ENCODE data around the gene SMIM12. TPM values are rescaled to one million over a fixed set of nuclear protein-coding genes. Genes with fewer than 3 reads are reported as not detected.

The SMIM12 gene
- total and polyA plus RNA-seq, 3 donors from 2014 or later: 25.8 to 52.3 (median 27.1) TPM

GRCh38 chr1:34843392-34844251, 15.9 kb downstream of the SMIM12 start:
- Histone ChIP-seq H3K4me1 (peaks cover 19% of the 10 kb centered on the region), H3K4me3 (no peak overlapping the region), H3K36me3 (ENCODE audit: low read depth, missing control alignments) (no peaks in the 10 kb centered on the region), H3K9me3 (no peaks in the 10 kb centered on the region), H3K27me3 (no peaks in the 10 kb centered on the region), H3K27ac (no peak overlapping the region)
- 49 to 53% methylated on average over 14 of the region's 14 CpGs for WGBS, 2 donors
- TF ChIP-seq POLR2A (IDR thresholded peaks at IDR 0.05): no peak
- no peak for DNase-seq
- intact Hi-C loops (cut with DNase I; ENCODE audit: low total_unique reads): no loop called here

- no peaks in the 10 kb centered on the region for H3K9me3 ChIP-seq
- DNase-seq: no peak
- no peaks in the 10 kb centered on the region for H3K36me3 ChIP-seq (ENCODE audit: low read depth, missing control alignments)
- H3K27me3 ChIP-seq: no peaks in the 10 kb centered on the region
- no peak overlapping the region for H3K27ac ChIP-seq
- H3K4me1 ChIP-seq: peaks cover 19% of the 10 kb centered on the region
- 86 to 93% methylated on average over 4 of the region's 4 CpGs for WGBS, 2 donors
- H3K4me3 ChIP-seq: no peak overlapping the region
- TF ChIP-seq CTCF (IDR thresholded peaks at IDR 0.05) (no peak), POLR2A (IDR thresholded peaks at IDR 0.05) (no peak)
- intact Hi-C loops (cut with DNase I; ENCODE audit: low total_unique reads): no loop called here
These were observed 16.6 kb downstream of the SMIM12 start for GRCh38 chr1:34842952-34843371.

- no peaks in the 10 kb centered on the region for H3K27me3 ChIP-seq
- H3K4me3 ChIP-seq: no peak overlapping the region
- H3K9me3 ChIP-seq: no peaks in the 10 kb centered on the region
- TF ChIP-seq POLR2A (IDR thresholded peaks at IDR 0.05) (no peak), CTCF (IDR thresholded peaks at IDR 0.05) (no peak)
- 60 to 89% methylated on average over 3 of the region's 3 CpGs for WGBS, 2 donors
- H3K36me3 ChIP-seq (ENCODE audit: low read depth, missing control alignments): no peaks in the 10 kb centered on the region
- no peak for DNase-seq
- no peak overlapping the region for H3K27ac ChIP-seq
- intact Hi-C loops (cut with DNase I; ENCODE audit: low total_unique reads): no loop called here
- peaks cover 19% of the 10 kb centered on the region for H3K4me1 ChIP-seq
These were observed 17.5 kb downstream of the SMIM12 start for GRCh38 chr1:34842073-34842472.

GRCh38 chr1:34840426-34840825, 19.1 kb downstream of the SMIM12 start:
- DNase-seq: no peak
- WGBS, 2 donors: 83 to 91% methylated on average over 2 to 3 of the region's 3 CpGs
- peaks cover 19% of the 10 kb centered on the region for H3K4me1 ChIP-seq
- no peaks in the 10 kb centered on the region for H3K9me3 ChIP-seq
- no peak overlapping the region for H3K4me3 ChIP-seq
- no peaks in the 10 kb centered on the region for H3K27me3 ChIP-seq
- no peaks in the 10 kb centered on the region for H3K36me3 ChIP-seq (ENCODE audit: low read depth, missing control alignments)
- TF ChIP-seq CTCF (IDR thresholded peaks at IDR 0.05) (no peak), POLR2A (IDR thresholded peaks at IDR 0.05) (no peak)
- intact Hi-C loops (cut with DNase I; ENCODE audit: low total_unique reads): no loop called here
- no peak overlapping the region for H3K27ac ChIP-seq

GRCh38 chr1:34839526-34840305, 19.8 kb downstream of the SMIM12 start:
- Histone ChIP-seq H3K9me3 (no peaks in the 10 kb centered on the region), H3K27me3 (no peaks in the 10 kb centered on the region), H3K36me3 (ENCODE audit: low read depth, missing control alignments) (no peaks in the 10 kb centered on the region), H3K4me1 (peaks cover 17% of the 10 kb centered on the region), H3K4me3 (no peak overlapping the region), H3K27ac (no peak overlapping the region)
- WGBS, 2 donors: 72 to 90% methylated on average over 14 of the region's 14 CpGs
- intact Hi-C loops (cut with DNase I; ENCODE audit: low total_unique reads): no loop called here
- no peak for DNase-seq
- TF ChIP-seq CTCF (IDR thresholded peaks at IDR 0.05): no peak
- no peak for TF ChIP-seq POLR2A (IDR thresholded peaks at IDR 0.05)
